AG09309 (cell line): ENCODE data around the gene ZNF281.

Experiments
- DNase-seq: peaks from one replicate; pipeline ENCODE4 v3.0.0-alpha.2; 2010; ENCODE audit warnings: low read depth
- H3K4me3 ChIP-seq: 2 replicates; pipeline ENCODE4 v1.5.1; 2011; ENCODE audit warnings: mild to moderate bottlenecking, low read depth, low read length, moderate library complexity; ENCODE audit not compliant: control insufficient read depth
- CTCF ChIP-seq: IDR thresholded peaks from 2 replicates; pipeline ENCODE4 v1.5.1; 2011; ENCODE audit warnings: mild to moderate bottlenecking, low read depth, low read length, inconsistent platforms; ENCODE audit not compliant: insufficient read depth, control insufficient read depth; ENCODE audit errors: missing control alignments

ZNF281 gene

GRCh38 chr1:200409761-200410565 is at the start of gene ZNF281:
TSS of gene ZNF281 (minus strand) at chr1:200410036. CDS start at chr1:200409705, 331 bp downstream.
- peak; percentile 65 for DNase-seq
- H3K4me3 ChIP-seq, result peak within 1 kb of the TSS; percentile 59
- TF ChIP-seq CTCF, result no peak

GRCh38 chr1:200458780-200459179 is 48.9 kb upstream of the ZNF281 start:
- DNase-seq, result no peak
- no peak overlapping the region for H3K4me3 ChIP-seq
- no peak for TF ChIP-seq CTCF

- no peak for DNase-seq
- no peak for TF ChIP-seq CTCF
- H3K4me3 ChIP-seq, result no peak overlapping the region
Measured at GRCh38 chr1:200457810-200458209, 48.0 kb upstream of the ZNF281 start.

- no peak overlapping the region for H3K4me3 ChIP-seq
- TF ChIP-seq CTCF, result no peak
- DNase-seq, result no peak
Measured at GRCh38 chr1:200454425-200454824, 44.6 kb upstream of the ZNF281 start.

- DNase-seq, result peak; percentile 14
- TF ChIP-seq CTCF, result no peak
- no peak overlapping the region for H3K4me3 ChIP-seq
Measured at GRCh38 chr1:200453553-200453905, 43.7 kb upstream of the ZNF281 start.

- TF ChIP-seq CTCF, result no peak
- H3K4me3 ChIP-seq, result no peak overlapping the region
- no peak for DNase-seq
Measured at GRCh38 chr1:200452850-200453552, 43.2 kb upstream of the ZNF281 start.
